A673 (cell line): ENCODE results near the gene PPP2R5C. TPM values are rescaled to one million over a fixed set of nuclear protein-coding genes. Genes with fewer than 3 reads are reported as not detected.

ENCODE experiments used
- BruUV-seq: library from RNA; stranded (reverse); fragments of 400-500 nt; replicated peaks from 2 replicates; lab custom pipeline; 2021; lab: Mats Ljungman, UMichigan
- CTCF ChIA-PET: fragments of 300-600 bp; sonication (Branson Sonifier 250); formaldehyde crosslinking; loops from one replicate; lab custom pipeline; 2022; ENCODE audit warnings: antibody characterized with exemption; lab: Charles Lee
- POLR2A ChIA-PET: fragments of 300-600 bp; sonication (Branson Sonifier 250); formaldehyde crosslinking; loops from one replicate; lab custom pipeline; 2022; ENCODE audit warnings: antibody characterized with exemption; ENCODE audit not compliant: low non-redundant PET; lab: Charles Lee
- DNase-seq: peaks from one replicate; pipeline ENCODE4 v3.0.0-alpha.2; 2015; ENCODE audit warnings: low spot score
- H3K27ac ChIP-seq: fragments of 200-600 bp; sonication (generic); 2 replicates; pipeline ENCODE4 v1.5.1; 2016; ENCODE audit warnings: mixed run types, low read depth, mild to moderate bottlenecking, mixed read lengths, antibody characterized with exemption, low read length; ENCODE audit not compliant: poor library complexity, severe bottlenecking
- H3K27me3 ChIP-seq: fragments of 200-600 bp; sonication (generic); replicated peaks from 2 replicates; pipeline ENCODE4 v1.6.1; 2017; ENCODE audit warnings: mixed run types, low read depth, mild to moderate bottlenecking, mixed read lengths, antibody characterized with exemption, low read length; ENCODE audit not compliant: insufficient read depth, poor library complexity
- H3K36me3 ChIP-seq: fragments of 200-600 bp; sonication (generic); 2 replicates; pipeline ENCODE4 v1.6.1; 2016; ENCODE audit warnings: mixed run types, mild to moderate bottlenecking, mixed read lengths, antibody characterized with exemption, low read length; ENCODE audit not compliant: insufficient read depth, poor library complexity, severe bottlenecking
- H3K4me1 ChIP-seq: fragments of 200-600 bp; sonication (generic); 2 replicates; pipeline ENCODE4 v1.6.1; 2017; ENCODE audit warnings: mixed run types, mild to moderate bottlenecking, mixed read lengths, antibody characterized with exemption, low read length; ENCODE audit not compliant: insufficient read depth, poor library complexity, severe bottlenecking
- H3K4me3 ChIP-seq: fragments of 200-600 bp; sonication (generic); 2 replicates; pipeline ENCODE4 v1.5.1; 2016; ENCODE audit warnings: low read depth, mixed run types, mild to moderate bottlenecking, mixed read lengths, low read length; ENCODE audit not compliant: poor library complexity, severe bottlenecking
- H3K9me3 ChIP-seq: fragments of 200-600 bp; sonication (generic); 2 replicates; pipeline ENCODE4 v1.6.1; 2016; ENCODE audit warnings: mixed run types, low read depth, mild to moderate bottlenecking, mixed read lengths, antibody characterized with exemption, low read length; ENCODE audit not compliant: poor library complexity, severe bottlenecking
- CTCF ChIP-seq: fragments of 300-800, 200-600 bp; sonication (generic); conservative IDR thresholded peaks from 2 replicates; pipeline ENCODE4 v1.5.1; 2017; ENCODE audit warnings: low read depth, mild to moderate bottlenecking, antibody characterized with exemption, low read length, moderate library complexity, mixed read lengths
- EZH2 ChIP-seq: fragments of 200-600 bp; sonication (generic); IDR thresholded peaks from 2 replicates; pipeline ENCODE4 v1.6.1; 2017; ENCODE audit warnings: borderline replicate concordance, low read depth, mild to moderate bottlenecking, mixed read lengths, antibody characterized with exemption, low read length; ENCODE audit not compliant: poor library complexity, severe bottlenecking
- intact Hi-C: fragments of 100-400 bp; cut with micrococcal nuclease; formaldehyde crosslinking; loops from one replicate; pipeline ENCODE4 v1.10.0; 2022; ENCODE audit not compliant: unreplicated experiment
- total RNA-seq: library from RNA; stranded (reverse); gene quantifications from 2 replicates; pipeline ENCODE4 v1.2.3, GENCODE V29; 2021

Gene PPP2R5C
- total RNA-seq, 1 experiment from 2014 or later, result 113 TPM

- no peak for TF ChIP-seq EZH2
- no peak for TF ChIP-seq CTCF
- intact Hi-C loops, result no loop called here
- peaks cover 38% of the 10 kb centered on the region for H3K36me3 ChIP-seq
- DNase-seq, result no peak
- H3K4me1 ChIP-seq, result no peaks in the 10 kb centered on the region
- H3K9me3 ChIP-seq, result no peaks in the 10 kb centered on the region
- ChIA-PET CTCF (no interaction called here), POLR2A (no interaction called here)
- no peak overlapping the region for H3K4me3 ChIP-seq
- no TSS peak for BruUV-seq
- H3K27me3 ChIP-seq, result no peaks in the 10 kb centered on the region
- H3K27ac ChIP-seq, result no peak overlapping the region
Measured at GRCh38 chr14:101894365-101895081, 133.0 kb downstream of the PPP2R5C start.

DNA sequence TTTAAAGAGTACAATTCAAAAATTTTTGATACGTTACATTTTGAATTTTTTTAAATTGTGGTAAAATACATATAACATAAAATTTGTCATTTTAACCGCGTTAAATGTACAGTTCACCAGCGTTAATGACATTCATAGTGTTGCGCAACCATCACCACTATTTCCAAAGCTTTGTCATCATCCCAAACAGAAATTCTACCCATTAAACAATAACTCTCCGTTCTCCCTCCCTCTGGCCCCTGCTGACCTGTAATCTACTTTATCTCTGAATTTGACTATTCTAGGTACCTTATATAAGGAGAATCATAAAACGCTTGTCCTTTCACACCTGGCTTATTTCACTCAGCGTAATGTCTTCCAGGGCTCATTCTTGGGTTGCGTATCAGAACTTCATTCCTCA, 133.7 kb downstream of the PPP2R5C start:
- no peaks in the 10 kb centered on the region for H3K27me3 ChIP-seq
- peaks cover 40% of the 10 kb centered on the region for H3K36me3 ChIP-seq
- intact Hi-C loops, result no loop called here
- no peak overlapping the region for H3K27ac ChIP-seq
- TF ChIP-seq CTCF (no peak), EZH2 (no peak)
- POLR2A ChIA-PET, result no interaction called here
- H3K4me3 ChIP-seq, result no peak overlapping the region
- H3K9me3 ChIP-seq, result no peaks in the 10 kb centered on the region
- CTCF ChIA-PET, result no interaction called here
- no peak for DNase-seq
- no TSS peak for BruUV-seq
- H3K4me1 ChIP-seq, result no peaks in the 10 kb centered on the region

- no TSS peak for BruUV-seq
- ChIA-PET CTCF (no interaction called here), POLR2A (interaction anchor here (0.6 kb wide), 1 partner anchor 21 kb away, joined by 3 read pairs; no protein-coding TSS in a partner anchor)
- peaks cover 55% of the 10 kb centered on the region for H3K36me3 ChIP-seq
- H3K4me3 ChIP-seq, result no peak overlapping the region
- no peak for DNase-seq
- H3K27ac ChIP-seq, result no peak overlapping the region
- H3K27me3 ChIP-seq, result no peaks in the 10 kb centered on the region
- no peaks in the 10 kb centered on the region for H3K9me3 ChIP-seq
- intact Hi-C loops, result no loop called here
- no peak for TF ChIP-seq EZH2
- TF ChIP-seq CTCF, result no peak
- no peaks in the 10 kb centered on the region for H3K4me1 ChIP-seq
Measured at GRCh38 chr14:101897326-101897725, 135.8 kb downstream of the PPP2R5C start.
